Mesodermal cell (in vitro differentiated cells): ENCODE data around the gene MMRN2.

Experiments used
- H3K27ac ChIP-seq: 2 replicates; pipeline ENCODE4 v1.7.0; 2013; ENCODE audit warnings: mild to moderate bottlenecking, low read depth, low read length, moderate library complexity; ENCODE audit not compliant: severe bottlenecking
- H3K36me3 ChIP-seq: 2 replicates; pipeline ENCODE4 v1.7.1; 2013; ENCODE audit warnings: mild to moderate bottlenecking, low read length, moderate library complexity; ENCODE audit not compliant: control insufficient read depth, insufficient read depth
- H3K4me1 ChIP-seq: one replicate; pipeline ENCODE4 v1.7.1; 2013; ENCODE audit warnings: mild to moderate bottlenecking, low read length; ENCODE audit not compliant: insufficient read depth, control insufficient read depth, poor library complexity, severe bottlenecking
- H3K4me3 ChIP-seq: 2 replicates; pipeline ENCODE4 v1.7.0; 2013; ENCODE audit warnings: low read length, control low read depth, mild to moderate bottlenecking; ENCODE audit not compliant: insufficient read depth, poor library complexity, severe bottlenecking; ENCODE audit errors: extremely low read depth
- H3K9me3 ChIP-seq: 2 replicates; pipeline ENCODE4 v1.7.1; 2013; ENCODE audit warnings: mild to moderate bottlenecking, low read length, moderate library complexity; ENCODE audit not compliant: control insufficient read depth
- WGBS, 2 experiments: methylation state at CpG; one replicate each; pipeline ENCODE4 v1.1.5; 2013; ENCODE audit warnings: missing lambda C conversion rate in 2 of 2; ENCODE audit not compliant: insufficient coverage in 2 of 2; 5-methylcytosine and 5-hydroxymethylcytosine counted together

MMRN2 gene

DNA sequence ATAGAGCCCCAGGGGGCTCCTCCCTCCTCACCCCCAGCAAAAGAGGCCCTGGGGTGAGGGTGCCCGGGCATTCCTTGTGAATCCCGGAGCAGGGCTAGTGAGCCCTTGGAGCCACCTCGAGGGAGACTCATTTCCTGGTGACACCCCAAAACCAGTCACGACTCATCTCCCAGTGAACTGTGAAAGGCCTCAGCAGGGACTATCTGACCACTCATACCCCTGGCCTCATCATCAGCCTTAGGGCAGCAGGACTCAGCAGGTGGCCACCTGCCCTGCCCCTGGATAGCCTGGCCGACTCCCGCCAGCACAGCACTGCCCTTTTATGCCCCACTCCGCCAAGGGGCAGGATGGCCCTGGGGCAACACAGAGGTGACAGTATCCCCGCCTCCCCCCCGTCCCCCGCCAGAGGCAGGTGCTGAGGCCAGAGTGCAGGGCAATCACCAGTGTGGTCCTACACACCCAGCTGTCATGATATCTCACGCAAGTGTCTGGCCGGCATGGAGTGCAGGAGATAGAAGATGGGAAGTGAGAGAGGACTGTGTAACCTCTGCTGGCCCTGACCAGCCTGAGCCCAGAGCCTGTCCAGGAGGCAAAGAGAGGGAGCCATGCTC is 4.2 kb upstream of the MMRN2 start:
- Histone ChIP-seq H3K9me3 (no peaks in the 10 kb centered on the region), H3K4me1 (peaks cover 36% of the 10 kb centered on the region), H3K27ac (no peak overlapping the region), H3K4me3 (no peak overlapping the region), H3K36me3 (no peaks in the 10 kb centered on the region)
- WGBS, 2 experiments: 94 to 99% methylated on average over 8 to 12 of the region's 12 CpGs

DNA sequence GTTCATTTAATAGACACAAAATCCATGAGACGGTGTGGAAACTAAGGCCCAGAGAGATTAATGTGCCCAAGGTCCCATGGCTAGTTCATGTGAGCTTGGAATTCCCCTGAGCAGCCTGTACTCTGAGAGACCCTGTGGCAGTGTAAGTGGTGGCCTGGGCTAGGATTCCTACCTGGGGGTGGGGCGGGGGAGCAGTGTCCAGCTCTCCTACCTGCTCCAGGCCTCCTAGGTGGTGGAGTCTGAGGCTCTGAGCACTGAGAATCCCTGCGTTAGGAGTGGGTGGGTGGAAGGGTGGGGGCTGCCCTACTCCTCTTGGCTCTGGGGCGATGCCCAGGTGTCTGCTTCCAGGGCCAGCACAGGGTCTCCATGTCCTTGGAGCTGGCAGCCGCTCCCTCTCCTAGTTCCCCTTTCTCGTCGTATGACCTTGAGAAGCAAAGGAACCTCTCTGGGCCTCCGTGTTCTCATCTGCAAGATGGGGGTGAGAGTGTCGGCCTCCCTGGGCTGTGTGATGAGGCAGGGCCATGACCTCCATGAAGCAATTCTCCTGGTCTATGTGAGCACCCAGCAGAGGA is 3.5 kb upstream of the MMRN2 start:
- Histone ChIP-seq H3K27ac (no peak overlapping the region), H3K36me3 (no peaks in the 10 kb centered on the region), H3K4me3 (no peak overlapping the region), H3K4me1 (peaks cover 38% of the 10 kb centered on the region), H3K9me3 (no peaks in the 10 kb centered on the region)
- 88 to 90% methylated on average over 5 to 9 of the region's 9 CpGs for WGBS, 2 experiments

DNA sequence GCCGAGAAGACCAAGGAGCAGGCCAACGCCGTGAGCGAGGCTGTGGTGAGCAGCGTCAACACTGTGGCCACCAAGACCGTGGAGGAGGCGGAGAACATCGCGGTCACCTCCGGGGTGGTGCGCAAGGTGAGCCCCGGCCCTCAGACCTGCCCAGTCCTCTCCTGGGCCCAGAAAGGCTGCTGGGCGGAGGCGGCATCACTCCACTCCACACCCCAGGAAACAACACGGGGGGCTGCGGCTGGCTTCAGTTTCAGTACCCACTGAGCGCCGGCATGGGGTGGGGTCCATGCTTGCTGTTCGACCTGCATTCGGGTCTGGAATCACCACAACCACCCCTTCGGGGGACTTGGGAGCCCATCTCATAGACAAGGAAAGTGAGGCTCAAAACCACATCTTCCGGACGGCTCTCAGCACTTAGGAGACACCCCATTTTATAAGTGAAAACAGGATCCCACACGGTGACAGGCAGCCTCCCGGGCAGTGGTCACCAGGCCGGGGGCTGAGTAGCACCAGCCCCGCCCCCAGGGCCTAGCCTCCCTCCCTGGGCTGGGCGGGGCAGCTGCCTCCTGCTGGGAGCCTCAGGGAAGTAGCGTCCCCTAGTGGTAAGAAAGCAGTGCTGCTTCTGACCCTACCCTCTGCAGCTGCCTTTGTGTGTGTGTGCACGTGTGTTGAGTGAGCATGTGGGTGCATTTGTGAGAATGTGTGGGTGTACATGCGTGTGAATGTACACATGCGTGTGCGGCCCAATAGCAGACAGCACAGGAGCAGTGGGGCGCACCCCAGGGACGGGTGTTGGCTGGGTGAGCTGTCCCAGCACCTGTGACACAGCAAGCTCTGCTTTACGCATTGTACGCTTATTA is 2.8 kb upstream of the MMRN2 start:
- Histone ChIP-seq H3K36me3 (no peaks in the 10 kb centered on the region), H3K4me3 (no peak overlapping the region), H3K27ac (peak overlapping the region; percentile 76), H3K4me1 (peaks cover 41% of the 10 kb centered on the region), H3K9me3 (no peaks in the 10 kb centered on the region)
- 75 to 78% methylated on average over 33 to 35 of the region's 37 CpGs for WGBS, 2 experiments

DNA sequence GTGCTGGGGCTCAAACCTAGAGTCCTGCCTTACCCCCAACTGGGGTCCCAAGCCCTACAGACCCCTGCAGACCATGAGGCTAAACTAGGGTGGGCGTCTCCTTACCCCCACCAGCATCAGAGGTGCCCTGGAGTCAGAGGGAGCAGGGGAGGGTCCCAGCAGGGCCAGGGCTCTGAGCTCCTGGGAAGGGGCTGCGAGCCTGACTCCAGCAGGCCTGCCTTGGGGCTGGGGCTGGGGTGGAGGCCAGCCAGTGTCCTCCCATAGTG is 2.3 kb upstream of the MMRN2 start:
- Histone ChIP-seq H3K9me3 (no peaks in the 10 kb centered on the region), H3K27ac (peak overlapping the region; percentile 76), H3K4me1 (peaks cover 46% of the 10 kb centered on the region), H3K36me3 (no peaks in the 10 kb centered on the region), H3K4me3 (no peak overlapping the region)
- 100% methylated on average over 2 of the region's 2 CpGs; no CpG with 5 or more reads in 1 of the 2 experiments for WGBS, 2 experiments

DNA sequence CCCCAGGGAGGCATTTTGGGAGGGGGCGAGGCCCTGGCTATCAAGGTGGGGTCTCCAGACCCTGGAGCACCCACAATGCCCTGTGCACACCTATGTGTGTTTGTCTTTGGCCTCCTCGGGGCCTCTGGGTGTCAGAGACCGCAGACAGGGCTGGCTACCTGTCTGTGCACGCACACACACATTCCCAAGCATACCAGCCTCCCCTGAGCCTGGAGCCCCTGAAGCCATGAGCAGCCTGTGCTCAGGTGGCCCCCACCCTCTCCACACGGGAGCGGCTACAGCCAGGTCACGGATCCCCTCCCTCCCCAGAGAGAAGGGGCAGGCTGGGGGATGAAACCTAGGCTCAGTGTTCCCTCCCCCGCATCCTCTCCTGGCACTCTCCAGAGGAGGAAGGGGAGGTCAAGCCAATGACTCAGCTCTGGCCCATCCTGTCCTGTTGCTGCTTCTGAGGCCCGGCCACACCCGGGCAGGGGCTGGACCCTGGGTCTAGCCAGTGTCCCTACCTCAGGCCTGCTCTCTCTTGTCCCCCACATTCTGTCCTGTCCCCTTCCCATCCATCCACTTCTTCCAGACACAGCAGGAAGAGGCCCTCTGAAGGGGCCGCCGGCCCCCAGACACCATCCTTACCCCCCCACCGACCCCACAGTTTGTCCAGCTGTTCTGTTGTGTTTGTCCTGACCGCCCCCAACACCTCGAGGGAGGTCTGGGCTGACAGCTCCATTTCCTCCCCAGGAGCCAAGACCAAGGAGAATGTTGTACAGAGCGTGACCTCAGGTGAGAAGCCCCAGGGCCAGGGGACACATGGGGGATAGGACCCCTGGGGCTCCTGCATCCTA is 1.7 kb upstream of the MMRN2 start:
- Histone ChIP-seq H3K4me3 (no peak overlapping the region), H3K27ac (peak overlapping the region; percentile 76), H3K36me3 (no peaks in the 10 kb centered on the region), H3K9me3 (no peaks in the 10 kb centered on the region), H3K4me1 (peaks cover 49% of the 10 kb centered on the region)
- 46 to 63% methylated on average over 10 to 11 of the region's 16 CpGs for WGBS, 2 experiments

DNA sequence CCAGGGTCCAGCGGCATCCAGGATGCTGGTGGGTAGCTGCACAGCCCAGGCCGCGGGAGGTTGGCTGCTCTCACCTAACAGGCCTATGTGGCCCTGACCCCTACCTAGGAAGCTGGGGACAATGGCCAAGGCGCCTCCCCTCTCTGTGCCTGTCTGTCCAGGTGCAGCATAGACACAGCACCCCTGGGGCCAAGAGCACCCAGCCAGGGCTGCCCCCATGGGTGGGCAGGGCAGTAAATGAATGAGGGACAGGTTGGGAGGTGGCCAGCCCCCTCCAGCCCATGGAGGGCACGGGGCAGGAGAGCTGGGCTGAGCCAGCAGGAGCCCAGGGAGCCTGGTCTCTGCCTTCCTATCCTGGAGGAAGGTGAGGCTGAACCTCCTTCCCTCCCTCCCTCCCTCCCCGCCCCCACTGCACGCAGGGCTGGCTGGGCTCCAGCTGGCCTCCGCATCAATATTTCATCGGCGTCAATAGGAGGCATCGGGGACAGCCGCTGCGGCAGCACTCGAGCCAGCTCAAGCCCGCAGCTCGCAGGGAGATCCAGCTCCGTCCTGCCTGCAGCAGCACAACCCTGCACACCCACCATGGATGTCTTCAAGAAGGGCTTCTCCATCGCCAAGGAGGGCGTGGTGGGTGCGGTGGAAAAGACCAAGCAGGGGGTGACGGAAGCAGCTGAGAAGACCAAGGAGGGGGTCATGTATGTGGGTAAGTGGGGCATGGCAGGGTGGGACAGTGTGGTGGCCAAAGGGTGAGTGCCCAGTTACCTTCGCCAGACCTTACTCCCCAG is 893 bp upstream of the MMRN2 start, which contains the start of gene SNCG:
TSS of gene SNCG (plus strand) at position 484 of the 785 bp plus-strand sequence. CDS start at position 583, 99 bp downstream.
- H3K4me1 ChIP-seq: peaks cover 55% of the 10 kb centered on the region
- H3K36me3 ChIP-seq: peaks cover 4% of the 10 kb centered on the region
- H3K27ac ChIP-seq: peak within 1 kb of the TSS; percentile 76
- H3K4me3 ChIP-seq: peak within 1 kb of the TSS; percentile 30
- WGBS, 2 experiments: 78% methylated on average over 15 to 18 of the region's 22 CpGs
- peaks cover 8% of the 10 kb centered on the region for H3K9me3 ChIP-seq

DNA sequence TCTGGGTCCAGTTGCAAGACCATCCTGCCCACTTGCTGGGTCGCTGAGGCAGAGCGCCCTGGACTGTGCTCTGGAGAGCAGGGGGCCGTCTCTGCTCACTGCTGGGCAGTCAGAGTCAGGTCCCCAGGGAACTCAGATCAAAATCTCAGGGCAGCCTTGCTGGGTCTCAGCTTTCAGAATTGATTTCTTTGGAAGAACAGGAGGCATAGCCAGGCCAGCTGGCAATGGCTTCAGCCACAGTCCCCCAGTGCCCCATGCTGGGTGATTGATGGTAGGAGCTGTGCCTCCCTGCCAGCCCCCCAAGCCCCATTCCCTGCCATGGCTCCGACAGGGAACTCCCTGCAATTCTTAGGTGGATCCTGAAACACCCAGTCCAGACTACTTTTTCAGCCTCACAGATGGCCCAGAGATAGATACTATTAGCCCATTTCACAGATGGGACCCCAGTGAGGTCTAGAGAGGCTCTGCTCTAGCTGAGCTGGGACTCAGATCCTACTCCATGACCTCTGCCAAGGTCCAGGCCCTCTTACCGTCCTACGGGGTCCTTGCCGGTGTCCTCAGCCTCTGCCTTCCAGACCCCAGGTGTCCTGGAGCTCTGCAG is 467 bp downstream of the MMRN2 start:
- peak overlapping the region; percentile 29 for H3K27ac ChIP-seq
- H3K36me3 ChIP-seq: peaks cover 4% of the 10 kb centered on the region
- H3K4me1 ChIP-seq: peaks cover 55% of the 10 kb centered on the region
- H3K9me3 ChIP-seq: peaks cover 20% of the 10 kb centered on the region
- H3K4me3 ChIP-seq: peak overlapping the region; percentile 30
- 74 to 80% methylated on average over 7 of the region's 7 CpGs for WGBS, 2 experiments

DNA sequence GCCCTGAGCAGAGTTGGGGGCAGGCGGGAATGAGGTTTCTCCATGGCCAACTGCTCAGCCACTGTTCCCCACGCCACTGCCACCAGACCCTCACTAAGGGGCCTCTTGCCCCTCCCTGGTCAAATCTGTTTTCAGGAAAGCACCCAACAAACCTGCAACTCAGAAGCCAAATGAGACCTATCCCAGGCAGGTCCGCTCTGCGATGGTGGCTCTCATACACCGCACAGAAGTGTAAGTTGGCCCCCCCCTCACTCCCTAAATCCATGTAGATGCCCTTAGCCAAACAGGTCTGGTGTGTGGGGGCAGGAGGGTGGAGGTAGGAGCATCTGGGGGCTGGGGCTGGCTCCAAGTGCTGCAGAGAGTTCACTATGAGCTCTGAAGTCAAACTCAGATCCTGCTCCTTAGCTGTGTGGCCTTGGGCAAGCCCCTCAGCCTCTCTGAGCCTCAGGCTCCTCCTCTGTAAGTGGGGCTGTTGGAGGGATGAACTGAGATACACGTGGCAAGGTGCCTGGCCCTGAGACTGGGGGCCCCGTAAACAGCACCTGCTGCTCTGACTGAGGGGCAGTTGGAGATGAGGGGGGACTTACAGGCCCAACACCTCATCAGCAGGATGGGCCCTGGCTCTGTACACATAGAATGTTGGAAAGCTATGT is 1.1 kb downstream of the MMRN2 start:
- Histone ChIP-seq H3K36me3 (peaks cover 4% of the 10 kb centered on the region), H3K27ac (no peak overlapping the region), H3K9me3 (peaks cover 27% of the 10 kb centered on the region), H3K4me1 (peaks cover 55% of the 10 kb centered on the region), H3K4me3 (peak overlapping the region; percentile 30)
- 83 to 100% methylated on average over 1 to 3 of the region's 7 CpGs for WGBS, 2 experiments

DNA sequence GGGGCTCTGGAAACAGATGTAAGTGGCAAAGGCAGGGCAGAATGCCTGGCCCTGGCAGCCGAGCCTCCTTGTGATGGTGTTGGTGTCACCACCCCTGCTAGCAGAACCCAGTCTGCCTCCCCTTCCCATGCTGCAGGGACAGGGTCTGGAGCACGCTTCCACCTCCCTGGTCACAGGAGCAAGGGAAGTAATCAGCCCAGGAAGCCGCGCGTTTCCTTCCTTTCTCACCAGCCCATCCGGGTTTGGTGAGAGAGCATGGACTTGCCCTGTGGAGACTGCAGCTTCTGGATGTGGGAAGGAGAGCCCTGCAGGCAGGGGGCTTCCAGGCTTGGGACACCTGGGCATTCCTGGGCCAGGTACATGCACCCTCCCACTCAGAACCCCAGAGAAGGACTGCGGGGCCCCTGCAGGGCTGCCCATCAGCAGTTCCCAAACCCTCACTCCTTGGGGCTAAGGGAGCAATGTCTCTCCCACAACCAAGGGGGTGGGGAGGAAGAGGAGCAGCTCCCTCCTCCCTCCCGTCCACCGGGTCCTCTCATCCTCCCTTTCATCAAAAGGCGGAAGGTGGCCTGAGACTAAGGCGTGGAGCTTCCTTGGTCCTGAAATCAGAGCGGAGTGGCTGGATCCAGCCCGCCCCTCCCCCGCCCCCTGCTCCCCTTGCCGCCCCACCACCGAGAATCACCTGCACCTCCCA is 1.8 kb downstream of the MMRN2 start:
- Histone ChIP-seq H3K4me1 (peaks cover 55% of the 10 kb centered on the region), H3K9me3 (peaks cover 28% of the 10 kb centered on the region), H3K4me3 (peak overlapping the region; percentile 30), H3K27ac (peak overlapping the region; percentile 85), H3K36me3 (peaks cover 4% of the 10 kb centered on the region)
- WGBS, 2 experiments: 48 to 77% methylated on average over 2 to 5 of the region's 16 CpGs
